ENCODE data around the gene KCNV2.

The KCNV2 gene

DNA sequence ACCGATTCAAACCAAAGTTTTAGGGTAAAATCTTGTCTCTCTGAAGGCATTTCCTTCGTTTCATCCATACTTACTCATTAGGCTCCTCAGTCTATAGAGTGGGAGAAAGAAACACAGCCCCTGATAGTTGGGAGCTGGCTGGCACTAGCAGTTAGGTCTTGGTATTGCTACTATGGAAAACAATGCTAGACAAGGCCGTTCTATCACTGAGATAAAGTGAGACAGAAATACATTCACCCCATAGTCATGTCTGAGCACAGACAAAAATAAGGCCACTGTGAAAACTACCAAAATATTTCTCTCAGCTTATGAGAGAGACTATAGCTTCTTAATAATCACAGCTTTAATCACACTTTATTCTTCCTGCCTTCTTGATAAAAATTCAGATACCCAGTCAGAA, 28.7 kb upstream of the KCNV2 start:
- H3K79me2 ChIP-seq (ENCODE audit: insufficient read depth, low read length) = no peaks in the 10 kb centered on the region
- H3K9me2 ChIP-seq (ENCODE audit: low read depth, low read length) = no peaks in the 10 kb centered on the region

DNA sequence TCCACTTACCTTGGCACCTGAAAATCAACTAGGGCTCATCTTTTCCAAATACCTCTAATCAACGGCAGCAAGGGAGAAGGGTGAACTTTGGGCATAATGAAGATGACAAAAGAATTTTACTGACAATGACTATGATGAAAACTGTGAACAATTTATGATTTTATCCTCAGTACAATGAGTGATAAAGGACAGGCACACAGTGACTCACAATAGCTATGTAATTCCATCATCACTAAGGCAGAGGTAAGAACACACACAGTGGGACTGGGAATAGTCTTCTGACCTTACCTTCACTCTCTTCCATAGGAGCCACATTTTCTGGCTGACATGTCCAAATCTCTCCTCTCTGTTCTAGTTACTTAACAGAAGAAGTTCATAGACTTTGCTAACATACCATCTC, 26.1 kb upstream of the KCNV2 start:
- H3K27ac ChIP-seq (ENCODE audit: low read depth, low read length, poor library complexity, severe bottlenecking) = no peak overlapping the region
- no peak overlapping the region for H3K9ac ChIP-seq (ENCODE audit: low read length)
- no peak overlapping the region for H3K4me3 ChIP-seq (ENCODE audit: low read depth, low read length, poor library complexity, severe bottlenecking)
- H2AFZ ChIP-seq (ENCODE audit: low read length) = no peak overlapping the region
- H3K4me2 ChIP-seq (ENCODE audit: low read length) = no peak overlapping the region
- H3K9me3 ChIP-seq (ENCODE audit: low read length) = no peaks in the 10 kb centered on the region
- peaks cover 4% of the 10 kb centered on the region for H3K4me1 ChIP-seq (ENCODE audit: insufficient read depth, low read length, severe bottlenecking)
- no peaks in the 10 kb centered on the region for H3K9me2 ChIP-seq (ENCODE audit: low read depth, low read length)
- H4K20me1 ChIP-seq (ENCODE audit: insufficient read depth, low read length) = no peaks in the 10 kb centered on the region
- no peaks in the 10 kb centered on the region for H3K36me3 ChIP-seq (ENCODE audit: insufficient read depth, low read length)
- no peak for TF ChIP-seq EZH2 (IDR thresholded peaks at IDR 0.05; ENCODE audit: borderline replicate concordance, low read length)
- TF ChIP-seq, protein P1, sequence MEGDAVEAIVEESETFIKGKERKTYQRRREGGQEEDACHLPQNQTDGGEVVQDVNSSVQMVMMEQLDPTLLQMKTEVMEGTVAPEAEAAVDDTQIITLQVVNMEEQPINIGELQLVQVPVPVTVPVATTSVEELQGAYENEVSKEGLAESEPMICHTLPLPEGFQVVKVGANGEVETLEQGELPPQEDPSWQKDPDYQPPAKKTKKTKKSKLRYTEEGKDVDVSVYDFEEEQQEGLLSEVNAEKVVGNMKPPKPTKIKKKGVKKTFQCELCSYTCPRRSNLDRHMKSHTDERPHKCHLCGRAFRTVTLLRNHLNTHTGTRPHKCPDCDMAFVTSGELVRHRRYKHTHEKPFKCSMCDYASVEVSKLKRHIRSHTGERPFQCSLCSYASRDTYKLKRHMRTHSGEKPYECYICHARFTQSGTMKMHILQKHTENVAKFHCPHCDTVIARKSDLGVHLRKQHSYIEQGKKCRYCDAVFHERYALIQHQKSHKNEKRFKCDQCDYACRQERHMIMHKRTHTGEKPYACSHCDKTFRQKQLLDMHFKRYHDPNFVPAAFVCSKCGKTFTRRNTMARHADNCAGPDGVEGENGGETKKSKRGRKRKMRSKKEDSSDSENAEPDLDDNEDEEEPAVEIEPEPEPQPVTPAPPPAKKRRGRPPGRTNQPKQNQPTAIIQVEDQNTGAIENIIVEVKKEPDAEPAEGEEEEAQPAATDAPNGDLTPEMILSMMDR (IDR thresholded peaks at IDR 0.05; ENCODE audit: low read length) = no peak
- H3F3A ChIP-seq (ENCODE audit: insufficient read depth, low read length) = no peaks in the 10 kb centered on the region
- no peaks in the 10 kb centered on the region for H3K79me2 ChIP-seq (ENCODE audit: insufficient read depth, low read length)
- no peaks in the 10 kb centered on the region for H3K27me3 ChIP-seq (ENCODE audit: insufficient read depth, low read length)

More for the DNA sequence above, 28.7 kb upstream of the KCNV2 start:
- H3K9me3 ChIP-seq (ENCODE audit: low read length) = no peaks in the 10 kb centered on the region
- H3K9ac ChIP-seq (ENCODE audit: low read length) = no peak overlapping the region
- H3K4me3 ChIP-seq (ENCODE audit: low read depth, low read length, poor library complexity, severe bottlenecking) = no peak overlapping the region
- no peak overlapping the region for H3K27ac ChIP-seq (ENCODE audit: low read depth, low read length, poor library complexity, severe bottlenecking)
- no peaks in the 10 kb centered on the region for H4K20me1 ChIP-seq (ENCODE audit: insufficient read depth, low read length)
- no peak overlapping the region for H3K4me2 ChIP-seq (ENCODE audit: low read length)
- H3F3A ChIP-seq (ENCODE audit: insufficient read depth, low read length) = no peaks in the 10 kb centered on the region
- H2AFZ ChIP-seq (ENCODE audit: low read length) = no peak overlapping the region
- H3K4me1 ChIP-seq (ENCODE audit: insufficient read depth, low read length, severe bottlenecking) = no peaks in the 10 kb centered on the region
- TF ChIP-seq EZH2 (IDR thresholded peaks at IDR 0.05; ENCODE audit: borderline replicate concordance, low read length) = no peak
- TF ChIP-seq, protein P1 (IDR thresholded peaks at IDR 0.05; ENCODE audit: low read length) = no peak
- no peaks in the 10 kb centered on the region for H3K27me3 ChIP-seq (ENCODE audit: insufficient read depth, low read length)
- no peaks in the 10 kb centered on the region for H3K36me3 ChIP-seq (ENCODE audit: insufficient read depth, low read length)

DNA sequence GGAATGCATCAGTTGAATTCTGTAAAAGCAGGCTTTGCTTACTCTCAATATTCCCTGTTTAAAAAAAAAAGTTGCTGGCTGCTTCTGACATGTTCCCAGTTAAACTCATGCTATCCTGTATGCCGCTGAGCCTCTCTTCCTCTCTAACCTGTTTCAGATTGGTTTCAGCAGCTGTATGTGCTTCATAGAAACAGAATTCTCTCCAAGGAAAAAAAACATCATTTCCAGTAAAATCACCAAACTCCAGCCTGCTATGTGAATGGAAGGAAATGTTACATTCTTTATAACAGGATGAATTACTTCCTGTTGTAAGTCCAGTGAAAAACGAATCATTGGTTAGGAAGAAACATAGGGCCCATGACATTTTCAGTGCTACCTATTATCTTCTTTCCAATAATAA, 25.7 kb upstream of the KCNV2 start:
- TF ChIP-seq, protein P1 (IDR thresholded peaks at IDR 0.05; ENCODE audit: low read length) = no peak
- no peak for TF ChIP-seq EZH2 (IDR thresholded peaks at IDR 0.05; ENCODE audit: borderline replicate concordance, low read length)

More for the DNA sequence above, 25.7 kb upstream of the KCNV2 start:
- H3K4me1 ChIP-seq (ENCODE audit: insufficient read depth, low read length, severe bottlenecking) = peaks cover 5% of the 10 kb centered on the region
- H3K4me2 ChIP-seq (ENCODE audit: low read length) = no peak overlapping the region
- no peaks in the 10 kb centered on the region for H3K27me3 ChIP-seq (ENCODE audit: insufficient read depth, low read length)
- H3F3A ChIP-seq (ENCODE audit: insufficient read depth, low read length) = no peaks in the 10 kb centered on the region
- no peaks in the 10 kb centered on the region for H3K9me2 ChIP-seq (ENCODE audit: low read depth, low read length)
- H3K27ac ChIP-seq (ENCODE audit: low read depth, low read length, poor library complexity, severe bottlenecking) = no peak overlapping the region
- H3K9me3 ChIP-seq (ENCODE audit: low read length) = no peaks in the 10 kb centered on the region
- no peak overlapping the region for H3K4me3 ChIP-seq (ENCODE audit: low read depth, low read length, poor library complexity, severe bottlenecking)
- no peak overlapping the region for H2AFZ ChIP-seq (ENCODE audit: low read length)
- no peak overlapping the region for H3K9ac ChIP-seq (ENCODE audit: low read length)
- no peaks in the 10 kb centered on the region for H3K36me3 ChIP-seq (ENCODE audit: insufficient read depth, low read length)
- H3K79me2 ChIP-seq (ENCODE audit: insufficient read depth, low read length) = no peaks in the 10 kb centered on the region
- H4K20me1 ChIP-seq (ENCODE audit: insufficient read depth, low read length) = no peaks in the 10 kb centered on the region

All from OCI-LY1 (cell line).